Daoy (cell line): ENCODE measurements around the gene ACTG1. TPM values are rescaled to one million over a fixed set of nuclear protein-coding genes. Genes with fewer than 3 reads are reported as not detected.

Source experiments
- DNase-seq: peaks from one replicate; pipeline ENCODE4 v3.0.0-alpha.2; 2015; ENCODE audit warnings: low read depth
- total RNA-seq: library from RNA; depleted of rRNA; stranded (reverse); fragments of >200 nt; shearing (Covaris generic); gene quantifications from 2 replicates; pipeline ENCODE4 v1.2.3, GENCODE V29; 2014; rRNA removed

Gene ACTG1
- total RNA-seq, 1 experiment from 2014 or later: 5,454 TPM

DNA sequence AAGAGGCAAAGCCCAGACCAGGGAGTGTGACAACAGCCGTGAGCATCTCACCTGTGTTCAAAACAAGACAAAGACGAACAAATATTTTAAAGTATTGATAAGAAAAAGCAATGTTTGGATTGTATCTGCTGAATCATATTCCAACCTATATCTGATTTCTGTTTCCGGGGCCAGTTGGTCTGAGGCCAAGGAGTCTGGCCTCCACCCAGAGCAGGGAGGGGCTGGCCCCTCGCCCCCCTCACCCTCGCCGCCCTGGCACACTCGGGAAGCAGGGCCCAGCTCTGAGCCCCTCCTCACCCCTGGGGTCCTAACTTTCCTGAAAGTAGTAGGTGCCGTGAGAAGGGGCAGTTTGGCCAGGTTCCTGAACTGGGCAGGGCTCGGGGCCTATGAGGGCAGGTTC lies 48.0 kb downstream of the ACTG1 start:
- no peak for DNase-seq

DNA sequence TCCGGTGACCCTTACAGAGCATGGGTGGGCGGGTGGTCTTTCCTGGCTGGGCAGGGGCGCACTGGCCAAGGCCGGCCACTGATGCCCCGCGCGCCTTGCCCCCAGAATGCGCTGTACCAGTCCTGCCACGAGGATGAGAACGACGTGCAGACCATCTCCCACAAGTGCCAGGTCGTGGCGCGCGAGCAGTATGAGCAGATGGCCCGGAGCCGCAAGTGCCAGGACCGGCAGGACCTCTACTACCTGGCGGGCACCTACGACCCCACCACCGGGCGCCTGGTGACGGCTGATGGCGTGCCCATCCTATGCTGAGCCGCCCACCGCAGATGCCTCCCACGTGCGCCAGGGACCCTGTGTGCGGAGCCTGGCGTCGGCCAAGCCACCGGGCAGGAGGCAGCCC lies 49.1 kb downstream of the ACTG1 start:
- DNase-seq: no peak

DNA sequence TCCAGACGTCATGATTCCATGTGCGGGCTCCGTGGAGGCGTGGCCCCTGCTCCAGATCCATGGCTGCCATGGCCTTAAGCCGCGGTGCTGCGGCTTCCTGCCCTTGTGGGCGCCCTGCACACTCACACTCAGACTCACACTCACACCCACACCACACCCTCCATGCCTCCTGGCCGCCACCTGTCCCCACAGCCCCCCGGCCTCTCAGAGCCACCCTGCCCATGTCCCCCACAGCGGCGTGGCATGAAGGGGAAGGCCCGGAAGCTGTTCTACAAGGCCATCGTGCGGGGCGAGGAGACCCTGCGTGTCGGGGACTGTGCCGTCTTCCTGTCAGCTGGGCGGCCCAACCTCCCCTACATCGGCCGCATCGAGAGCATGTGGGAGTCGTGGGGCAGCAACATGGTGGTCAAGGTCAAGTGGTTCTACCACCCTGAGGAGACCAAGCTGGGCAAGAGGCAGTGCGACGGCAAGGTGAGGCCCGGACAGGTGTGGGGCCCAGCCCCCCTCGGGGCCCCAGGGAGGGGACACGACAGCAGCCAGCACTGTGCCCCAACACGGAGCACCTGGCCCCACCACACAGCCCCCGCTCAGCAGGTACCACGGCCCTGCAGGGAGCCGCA lies 50.0 kb downstream of the ACTG1 start:
- no peak for DNase-seq

DNA sequence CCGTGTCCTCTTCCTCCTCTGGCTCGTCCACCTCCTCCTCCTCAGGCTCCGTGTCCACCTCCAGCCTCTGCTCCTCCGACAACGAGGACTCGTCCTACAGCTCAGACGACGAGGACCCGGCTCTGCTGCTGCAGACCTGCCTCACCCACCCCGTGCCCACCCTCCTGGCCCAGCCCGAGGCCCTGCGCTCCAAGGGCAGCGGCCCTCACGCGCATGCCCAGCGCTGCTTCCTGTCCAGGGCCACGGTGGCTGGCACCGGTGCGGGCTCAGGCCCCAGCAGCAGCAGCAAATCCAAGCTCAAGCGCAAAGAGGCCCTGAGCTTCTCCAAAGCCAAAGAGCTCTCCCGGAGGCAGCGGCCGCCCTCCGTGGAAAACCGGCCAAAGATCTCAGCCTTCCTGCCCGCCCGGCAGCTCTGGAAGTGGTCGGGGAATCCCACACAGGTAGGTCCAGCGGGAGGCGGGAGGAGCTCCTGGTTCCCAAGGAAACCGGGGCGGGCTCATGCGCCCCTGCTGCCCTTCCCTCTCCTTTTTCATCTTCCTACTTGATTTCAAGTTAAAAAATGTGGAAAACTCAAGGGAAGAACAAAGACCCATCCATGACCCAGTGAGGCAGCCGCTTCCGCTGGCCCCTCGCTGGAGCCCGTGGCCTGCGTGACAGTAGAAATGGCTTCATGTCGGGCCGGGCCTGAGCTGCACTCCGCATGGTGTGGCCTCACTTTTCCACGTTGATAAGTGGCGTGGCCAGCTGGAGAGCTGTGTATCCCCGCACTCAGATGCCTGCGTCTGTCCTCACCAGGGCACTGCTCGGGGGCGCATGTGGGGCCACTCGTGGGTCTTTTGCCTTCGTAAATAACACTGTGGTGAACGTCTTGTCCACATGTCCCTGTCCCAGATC lies 50.7 kb downstream of the ACTG1 start:
- no peak for DNase-seq

DNA sequence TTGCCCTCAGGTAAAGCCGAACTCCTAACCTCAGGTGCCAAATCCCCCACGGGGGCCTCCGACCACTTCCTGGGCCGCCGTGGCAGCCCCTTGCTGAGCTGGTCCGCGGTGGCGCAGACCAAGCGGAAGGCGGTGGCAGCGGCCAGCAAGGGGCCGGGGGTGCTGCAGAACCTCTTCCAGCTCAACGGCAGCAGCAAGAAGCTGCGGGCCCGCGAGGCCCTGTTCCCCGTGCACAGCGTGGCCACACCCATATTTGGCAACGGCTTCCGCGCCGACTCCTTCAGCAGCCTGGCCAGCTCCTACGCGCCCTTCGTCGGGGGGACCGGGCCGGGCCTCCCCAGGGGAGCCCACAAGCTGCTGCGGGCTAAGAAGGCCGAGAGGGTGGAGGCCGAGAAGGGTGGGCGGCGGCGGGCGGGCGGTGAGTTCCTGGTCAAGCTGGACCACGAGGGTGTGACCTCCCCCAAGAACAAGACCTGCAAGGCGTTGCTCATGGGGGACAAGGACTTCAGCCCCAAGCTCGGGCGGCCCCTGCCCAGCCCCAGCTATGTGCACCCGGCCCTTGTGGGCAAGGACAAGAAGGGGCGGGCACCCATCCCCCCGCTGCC lies 51.6 kb downstream of the ACTG1 start:
- no peak for DNase-seq

Other genes with a start within 250 kb of the ACTG1 start
- 52.5 and 60.7 TPM in 2 replicates for gene SLC38A10, start 217.5 kb downstream of the ACTG1 start, total RNA-seq
- gene BAHCC1, start 117.3 kb downstream of the ACTG1 start, total RNA-seq: 6.8 and 11.0 TPM in 2 replicates
- gene FSCN2, start 15.6 kb upstream of the ACTG1 start, total RNA-seq: 0.17 TPM in 1 of 2 replicates, not detected in the other
- gene FAAP100, start 39.6 kb upstream of the ACTG1 start, total RNA-seq: 11.7 TPM in 2 replicates
- 69.6 and 78.5 TPM in 2 replicates for gene NPLOC4, start 124.3 kb upstream of the ACTG1 start, total RNA-seq
- gene TSPAN10, start 124.4 kb upstream of the ACTG1 start, total RNA-seq: 2.3 and 4.5 TPM in 2 replicates
- 2.5 TPM in 1 of 2 replicates, not detected in the other for gene PDE6G, start 143.7 kb upstream of the ACTG1 start, total RNA-seq
- gene OXLD1, start 153.8 kb upstream of the ACTG1 start, total RNA-seq: 54.2 and 84.9 TPM in 2 replicates
- 60.4 and 68.6 TPM in 2 replicates for gene CCDC137, start 153.9 kb upstream of the ACTG1 start, total RNA-seq
- 66.3 and 76.4 TPM in 2 replicates for gene ARL16, start 171.0 kb upstream of the ACTG1 start, total RNA-seq
- 179 and 187 TPM in 2 replicates for gene HGS, start 171.2 kb upstream of the ACTG1 start, total RNA-seq
- 19.3 and 19.9 TPM in 2 replicates for gene MRPL12, start 190.6 kb upstream of the ACTG1 start, total RNA-seq
- gene SLC25A10, start 199.5 kb upstream of the ACTG1 start, total RNA-seq: 43.6 and 52.2 TPM in 2 replicates